Frontal cortex (tissue), 4 donors: ENCODE data around the gene SCN11A. TPM values are rescaled to one million over a fixed set of nuclear protein-coding genes. Genes with fewer than 3 reads are reported as not detected.
"Not testable (repeated sequence)": the region's sequence is repeated elsewhere in the genome, so short reads cannot be mapped to it uniquely, and the experiment has no call there.

Experiments used
- DNase-seq, 2 donors: peaks; one replicate each; pipeline ENCODE4 v3.0.0; 2012; ENCODE audit warnings: low spot score in 2 of 2
- FAIRE-seq: peaks from 2 replicates; lab custom pipeline; 2012; peaks lifted over from hg19 to GRCh38; lab: Jason Lieb, UNC
- total RNA-seq: library from RNA; depleted of rRNA; stranded (reverse); fragments of >200 nt; gene quantifications from one replicate; pipeline ENCODE4 v1.2.3, GENCODE V29; 2014
- donor health status: control.
- donor health status: control.
- donor health status: control.

The SCN11A gene
- total RNA-seq, 1 donor from 2014 or later = under 0.01 TPM

GRCh38 chr3:39068556-39068955, 16.8 kb upstream of the SCN11A start:
- no peak for DNase-seq
- FAIRE-seq = no peak

GRCh38 chr3:39067286-39067685, 15.5 kb upstream of the SCN11A start:
- DNase-seq (no peak), FAIRE-seq (no peak)

GRCh38 chr3:39065197-39065596, 13.5 kb upstream of the SCN11A start:
- FAIRE-seq (no peak), DNase-seq (no peak)

GRCh38 chr3:39064646-39065045, 12.9 kb upstream of the SCN11A start:
- no peak for DNase-seq
- FAIRE-seq = no peak

GRCh38 chr3:39063143-39063542, 11.4 kb upstream of the SCN11A start:
- DNase-seq (no peak), FAIRE-seq (no peak)

- FAIRE-seq = no peak
These were observed 10.4 kb upstream of the SCN11A start for GRCh38 chr3:39062180-39062579.

GRCh38 chr3:39061228-39061627, 9.5 kb upstream of the SCN11A start:
- not testable (repeated sequence) for DNase-seq, FAIRE-seq

More at GRCh38 chr3:39062180-39062579, 10.4 kb upstream of the SCN11A start:
- no peak for DNase-seq

GRCh38 chr3:39056151-39056550, 4.4 kb upstream of the SCN11A start:
- FAIRE-seq (no peak), DNase-seq (no peak)

GRCh38 chr3:39053696-39054095, 2.0 kb upstream of the SCN11A start:
- FAIRE-seq = no peak
- no peak for DNase-seq

- no peak for FAIRE-seq
- DNase-seq = no peak
These were observed 839 bp upstream of the SCN11A start for GRCh38 chr3:39052583-39052982.

GRCh38 chr3:39050029-39050428, 1.7 kb downstream of the SCN11A start:
- FAIRE-seq (no peak), DNase-seq (no peak)

GRCh38 chr3:39038165-39038564, 13.6 kb downstream of the SCN11A start:
- DNase-seq (no peak), FAIRE-seq (no peak)

- DNase-seq = no peak
- FAIRE-seq = no peak
These were observed 22.2 kb downstream of the SCN11A start for GRCh38 chr3:39029556-39029955.

GRCh38 chr3:39028546-39028945, 23.2 kb downstream of the SCN11A start:
- FAIRE-seq (no peak), DNase-seq (no peak)

- no peak for FAIRE-seq
- no peak for DNase-seq
These were observed 26.3 kb downstream of the SCN11A start for GRCh38 chr3:39025222-39025970.

GRCh38 chr3:39024497-39024896, 27.2 kb downstream of the SCN11A start:
- no peak for FAIRE-seq

GRCh38 chr3:39022286-39022630, 29.5 kb downstream of the SCN11A start:
- no peak for DNase-seq
- FAIRE-seq = no peak

More at GRCh38 chr3:39024497-39024896, 27.2 kb downstream of the SCN11A start:
- no peak for DNase-seq

GRCh38 chr3:39021465-39022285, 30.1 kb downstream of the SCN11A start:
- DNase-seq (no peak), FAIRE-seq (no peak)

- no peak for FAIRE-seq
These were observed 30.7 kb downstream of the SCN11A start for GRCh38 chr3:39021029-39021428.

GRCh38 chr3:39019299-39019698, 32.4 kb downstream of the SCN11A start:
- no peak for FAIRE-seq
- no peak for DNase-seq

More at GRCh38 chr3:39021029-39021428, 30.7 kb downstream of the SCN11A start:
- no peak for DNase-seq

GRCh38 chr3:39015418-39015817, 36.3 kb downstream of the SCN11A start:
- FAIRE-seq = no peak
- DNase-seq = no peak
